Renal cortical epithelial cell (primary cell): ENCODE results near the gene CENPS. TPM values are rescaled to one million over a fixed set of nuclear protein-coding genes. Genes with fewer than 3 reads are reported as not detected.
"Not testable (repeated sequence)": the region's sequence is repeated elsewhere in the genome, so short reads cannot be mapped to it uniquely, and the experiment has no call there.

Experiments
- DNase-seq: peaks from one replicate; pipeline ENCODE4 v3.0.0-alpha.2; 2011; ENCODE audit warnings: low read depth
- total RNA-seq: library from RNA; depleted of rRNA; stranded (reverse); fragments of >200 nt; gene quantifications from 2 replicates; pipeline ENCODE4 v1.2.3, GENCODE V29; 2014

The CENPS gene
- 7.6 and 16.7 TPM in 2 replicates for total RNA-seq

GRCh38 chr1:10430216-10431069 lies at the start of gene CENPS:
Gene CENPS (plus strand): TSS chr1:10430433. CDS start chr1:10430518, 85 bp downstream.
- DNase-seq: peak; percentile 48

- DNase-seq: peak; percentile 72
Observed at GRCh38 chr1:10380594-10381275, 49.5 kb upstream of the CENPS start.

GRCh38 chr1:10383630-10384029 lies 46.6 kb upstream of the CENPS start:
- no peak for DNase-seq

- no peak for DNase-seq
Observed at GRCh38 chr1:10384219-10384618, 46.0 kb upstream of the CENPS start.

GRCh38 chr1:10386761-10387676 lies 43.2 kb upstream of the CENPS start:
- no peak for DNase-seq

GRCh38 chr1:10387677-10388386 lies 42.4 kb upstream of the CENPS start:
- peak; percentile 69 for DNase-seq

- no peak for DNase-seq
Observed at GRCh38 chr1:10388387-10388715, 41.9 kb upstream of the CENPS start.

- DNase-seq: no peak
Observed at GRCh38 chr1:10389271-10389973, 40.8 kb upstream of the CENPS start.

- no peak for DNase-seq
Observed at GRCh38 chr1:10396870-10397269, 33.4 kb upstream of the CENPS start.

- peak; percentile 7 for DNase-seq
Observed at GRCh38 chr1:10398278-10398733, 31.9 kb upstream of the CENPS start.

GRCh38 chr1:10398734-10399443 lies 31.3 kb upstream of the CENPS start, which contains the start of gene PGD:
Gene PGD (plus strand): TSS chr1:10399064. CDS start chr1:10399118, 54 bp downstream.
- peak; percentile 87 for DNase-seq

GRCh38 chr1:10399444-10399941 lies 30.7 kb upstream of the CENPS start:
- DNase-seq: peak; percentile 26

- DNase-seq: no peak
Observed at GRCh38 chr1:10400013-10400412, 30.2 kb upstream of the CENPS start.

- DNase-seq: peak; percentile 27
Observed at GRCh38 chr1:10401281-10401680, 29.0 kb upstream of the CENPS start.

- DNase-seq: peak; percentile 33
Observed at GRCh38 chr1:10402729-10403274, 27.4 kb upstream of the CENPS start.

- DNase-seq: no peak
Observed at GRCh38 chr1:10407201-10407600, 23.0 kb upstream of the CENPS start.

GRCh38 chr1:10415211-10415930 lies 14.9 kb upstream of the CENPS start:
- DNase-seq: peak; percentile 47

- DNase-seq: not testable (repeated sequence)
Observed at GRCh38 chr1:10415967-10416366, 14.3 kb upstream of the CENPS start.

GRCh38 chr1:10418741-10419140 lies 11.5 kb upstream of the CENPS start:
- DNase-seq: not testable (repeated sequence)
